HCT116 (cell line): Measurements from ENCODE around the gene NEUROD1. TPM values are rescaled to one million over a fixed set of nuclear protein-coding genes. Genes with fewer than 3 reads are reported as not detected.

ENCODE experiments used
- ATAC-seq: fragments of 200-7000 bp; cut with Tn5 transposase; 2 replicates; pipeline ENCODE4 v1.9.1; 2020; ENCODE audit warnings: mild to moderate bottlenecking, moderate library complexity
- BruUV-seq: library from RNA; stranded (reverse); fragments of 400-500 nt; replicated peaks from 2 replicates; lab custom pipeline; 2021; lab: Mats Ljungman, UMichigan
- CTCF ChIA-PET: fragments of 300-600 bp; sonication (Branson Sonifier 250); formaldehyde crosslinking; loops from one replicate; lab custom pipeline; 2021; ENCODE audit warnings: antibody characterized with exemption; lab: Charles Lee
- POLR2A ChIA-PET: fragments of 300-600, 350-600 bp; sonication (Branson Sonifier 250); formaldehyde crosslinking; loops from one replicate; lab custom pipeline; 2021; ENCODE audit warnings: antibody characterized with exemption; lab: Charles Lee
- RAD21 ChIA-PET, 2 experiments: fragments of 300-600 bp; sonication (Branson Sonifier 250); formaldehyde crosslinking; loops; one replicate each; lab custom pipeline; 2023; ENCODE audit warnings: low total read pairs in 2 of 2; ENCODE audit not compliant: uncharacterized antibody in 2 of 2, unreplicated experiment in 2 of 2, low non-redundant PET in 1 of 2; lab: Charles Lee
- DNase-seq: peaks from one replicate; pipeline ENCODE4 v3.0.0-alpha.2; 2010; ENCODE audit warnings: low read depth, low spot score
- H2AFZ ChIP-seq: fragments of 200-600 bp; shearing (Covaris generic), sonication (generic); 2 replicates; pipeline ENCODE4 v1.6.1; 2017; ENCODE audit warnings: low read depth, mixed run types, mixed read lengths, antibody characterized with exemption, low read length; ENCODE audit not compliant: poor library complexity, severe bottlenecking
- H3K27ac ChIP-seq: 2 replicates; pipeline ENCODE4 v1.5.1; 2012; ENCODE audit warnings: low read depth, low read length
- H3K27me3 ChIP-seq: fragments of 200-600 bp; sonication (generic); 2 replicates; pipeline ENCODE4 v1.6.1; 2016; ENCODE audit warnings: mixed run types, low read length, mixed read lengths; ENCODE audit not compliant: insufficient read depth
- H3K36me3 ChIP-seq, 2 experiments: fragments of 200-500 bp in 1 of 2; fragments of 200-600 bp in 1 of 2; sonication (Bioruptor generic) in 1 of 2; sonication (generic) in 1 of 2; 2 replicates each; pipeline versions ENCODE4 v1.5.1 to v1.6.1; 2014 to 2016; ENCODE audit warnings: low read length in 2 of 2, inconsistent platforms in 1 of 2, mixed read lengths in 1 of 2, mixed run types in 1 of 2; ENCODE audit not compliant: insufficient read depth in 2 of 2, control insufficient read depth in 1 of 2
- H3K4me1 ChIP-seq, 2 experiments: fragments of 200-600 bp in 1 of 2; sonication (generic) in 1 of 2; 2 replicates each; pipeline versions ENCODE4 v1.5.1 to v1.6.1; 2012 to 2017; ENCODE audit warnings: low read length in 2 of 2, inconsistent platforms in 1 of 2, mild to moderate bottlenecking in 1 of 2, mixed read lengths in 1 of 2, mixed run types in 1 of 2, moderate library complexity in 1 of 2; ENCODE audit not compliant: insufficient read depth in 2 of 2, control insufficient read depth in 1 of 2
- H3K4me2 ChIP-seq: fragments of 200-600 bp; sonication (generic); 2 replicates; pipeline ENCODE4 v1.6.1; 2017; ENCODE audit warnings: mixed run types, low read length, mixed read lengths
- H3K4me3 ChIP-seq, 2 experiments: fragments of 200-600 bp in 1 of 2; sonication (generic) in 1 of 2; replicated peaks in 1 of 2; 2 replicates each; pipeline ENCODE4 v1.5.1; 2011 to 2016; ENCODE audit warnings: low read length in 2 of 2, control low read depth in 1 of 2, low read depth in 1 of 2, mild to moderate bottlenecking in 1 of 2, mixed read lengths in 1 of 2, mixed run types in 1 of 2
- H3K79me2 ChIP-seq: fragments of 200-600 bp; sonication (generic); 2 replicates; pipeline ENCODE4 v1.6.1; 2017; ENCODE audit warnings: mild to moderate bottlenecking, mixed run types, low read length, moderate library complexity, mixed read lengths; ENCODE audit not compliant: insufficient read depth
- H3K9ac ChIP-seq: fragments of 200-600 bp; sonication (generic); 2 replicates; pipeline ENCODE4 v1.6.1; 2016; ENCODE audit warnings: low read length, mixed read lengths
- H3K9me2 ChIP-seq: fragments of 200-600 bp; sonication (generic), shearing (Covaris generic); 2 replicates; pipeline ENCODE4 v1.6.1; 2017; ENCODE audit warnings: mixed run types, mild to moderate bottlenecking, moderate library complexity; ENCODE audit not compliant: insufficient read depth
- H3K9me3 ChIP-seq, 2 experiments: fragments of 200-500 bp in 1 of 2; fragments of 200-600 bp in 1 of 2; sonication (Bioruptor generic) in 1 of 2; sonication (generic) in 1 of 2; 2 replicates each; pipeline ENCODE4 v1.6.1; 2014 to 2017; ENCODE audit warnings: low read length in 2 of 2, mixed read lengths in 2 of 2, inconsistent platforms in 1 of 2, low read depth in 1 of 2, mild to moderate bottlenecking in 1 of 2, mixed run types in 1 of 2, moderate library complexity in 1 of 2; ENCODE audit not compliant: control insufficient read depth in 1 of 2, insufficient read depth in 1 of 2
- H4K20me1 ChIP-seq: fragments of 200-600 bp; sonication (generic), shearing (Covaris generic); 2 replicates; pipeline ENCODE4 v1.6.1; 2017; ENCODE audit warnings: mixed run types, mild to moderate bottlenecking, moderate library complexity; ENCODE audit not compliant: insufficient read depth
- CBX3 ChIP-seq: IDR thresholded peaks from 2 replicates; pipeline ENCODE4 v1.6.1; 2012; ENCODE audit warnings: low read depth
- CEBPB ChIP-seq: IDR thresholded peaks from 2 replicates; pipeline ENCODE4 v1.6.1; 2012; ENCODE audit warnings: low read depth
- EGR1 ChIP-seq: IDR thresholded peaks from 2 replicates; pipeline ENCODE4 v1.6.1; 2012; ENCODE audit warnings: low read depth
- ELF1 ChIP-seq: IDR thresholded peaks from 2 replicates; pipeline ENCODE4 v1.6.1; 2012; ENCODE audit warnings: low read depth, borderline replicate concordance
- EZH2phosphoT487 ChIP-seq: fragments of 200-600 bp; IDR thresholded peaks from 2 replicates; pipeline ENCODE4 v1.6.1; 2018; ENCODE audit warnings: antibody characterized with exemption, borderline replicate concordance
- FOSL1 ChIP-seq: IDR thresholded peaks from 2 replicates; pipeline ENCODE4 v1.6.1; 2012; ENCODE audit warnings: low read depth
- JUND ChIP-seq: IDR thresholded peaks from 2 replicates; pipeline ENCODE4 v1.6.1; 2012
- POLR2A ChIP-seq: IDR thresholded peaks from 2 replicates; pipeline ENCODE4 v1.7.0; 2011; ENCODE audit warnings: borderline replicate concordance; ENCODE audit not compliant: insufficient read depth, insufficient read length; ENCODE audit errors: extremely low read depth
- POLR2AphosphoS5 ChIP-seq: IDR thresholded peaks from 2 replicates; pipeline ENCODE4 v1.6.1; 2011; ENCODE audit warnings: mild to moderate bottlenecking, low read depth, low read length, moderate library complexity
- RAD21 ChIP-seq: IDR thresholded peaks from 2 replicates; pipeline ENCODE4 v1.6.1; 2012; ENCODE audit warnings: low read depth, mild to moderate bottlenecking
- SP1 ChIP-seq: IDR thresholded peaks from 2 replicates; pipeline ENCODE4 v1.6.1; 2012; ENCODE audit warnings: low read depth
- SRF ChIP-seq: IDR thresholded peaks from 2 replicates; pipeline ENCODE4 v1.6.1; 2012; ENCODE audit warnings: low read depth
- TCF7L2 ChIP-seq: IDR thresholded peaks from 2 replicates; pipeline ENCODE4 v1.7.0; 2011; ENCODE audit warnings: borderline replicate concordance, inconsistent platforms; ENCODE audit not compliant: insufficient read depth, insufficient read length; ENCODE audit errors: extremely low read depth
- YY1 ChIP-seq: IDR thresholded peaks from 2 replicates; pipeline ENCODE4 v1.6.1; 2011; ENCODE audit warnings: low read length, low read depth, moderate library complexity, mild to moderate bottlenecking; ENCODE audit not compliant: insufficient replicate concordance; ENCODE audit errors: extremely low read depth
- ZFX ChIP-seq: fragments of 450-650 bp; IDR thresholded peaks from 2 replicates; pipeline ENCODE4 v1.6.1; 2017
- ZNF274 ChIP-seq: fragments of 200-500 bp; sonication (Bioruptor generic); IDR thresholded peaks from 2 replicates; pipeline ENCODE4 v1.6.1; 2014; ENCODE audit warnings: mild to moderate bottlenecking, low read depth, low read length, inconsistent platforms
- intact Hi-C: fragments of 100-400 bp; cut with micrococcal nuclease; formaldehyde crosslinking; loops from 2 replicates; pipeline ENCODE4 v1.10.0; 2022
- total RNA-seq: library from RNA; stranded (reverse); gene quantifications from one replicate; pipeline ENCODE4 v1.2.1, GENCODE V29; 2021; ENCODE audit not compliant: unreplicated experiment
- TF ChIP-seq, protein P1 (sequence below), 3 experiments: fragments of 200-600 bp in 1 of 3; sonication (generic) in 1 of 3; IDR thresholded peaks in 2 of 3; conservative IDR thresholded peaks in 1 of 3; 2 replicates each; pipeline ENCODE4 v1.5.1; 2012 to 2017; ENCODE audit warnings: low read depth in 2 of 3, low read length in 2 of 3, antibody characterized with exemption in 1 of 3, borderline replicate concordance in 1 of 3, control low read depth in 1 of 3, mild to moderate bottlenecking in 1 of 3, mixed read lengths in 1 of 3, mixed run types in 1 of 3, moderate library complexity in 1 of 3; ENCODE audit not compliant: insufficient read depth in 1 of 3
- TF ChIP-seq, protein P2 (sequence below): IDR thresholded peaks from 2 replicates; pipeline ENCODE4 v1.6.1; 2011; ENCODE audit warnings: mild to moderate bottlenecking, low read length, moderate library complexity; ENCODE audit not compliant: insufficient replicate concordance; ENCODE audit errors: extremely low read depth
- TF ChIP-seq, protein P3 (sequence below): IDR thresholded peaks from 2 replicates; pipeline ENCODE4 v1.6.1; 2012
- TF ChIP-seq, protein P4 (sequence below): IDR thresholded peaks from 2 replicates; pipeline ENCODE4 v1.6.1; 2012; ENCODE audit warnings: low read depth

The NEUROD1 gene
- total RNA-seq, 1 experiment from 2014 or later, result not detected

DNA sequence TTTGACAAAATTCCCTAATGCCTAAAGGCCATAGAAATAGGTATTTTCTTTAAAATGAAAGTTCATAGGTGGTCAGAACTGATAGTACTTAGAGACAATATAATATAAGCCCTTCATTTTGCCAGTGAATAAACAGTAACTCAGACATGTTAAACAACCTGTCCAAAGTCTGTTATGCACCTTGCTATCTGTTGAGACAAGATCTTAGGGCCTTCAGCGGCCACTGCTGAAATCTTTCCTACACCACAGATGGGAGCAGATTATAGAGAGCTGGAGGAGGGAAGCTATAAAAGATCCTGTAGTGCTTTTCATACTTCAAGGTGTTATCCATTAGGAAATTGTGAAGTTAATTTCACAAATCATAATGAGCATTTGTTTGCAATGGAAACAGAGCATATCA, 37.2 kb downstream of the NEUROD1 start:
- H3K9me2 ChIP-seq, result no peaks in the 10 kb centered on the region
- CTCF ChIA-PET, result no interaction called here
- no peaks in the 10 kb centered on the region for H3K79me2 ChIP-seq
- H3K27ac ChIP-seq, result no peak overlapping the region
- intact Hi-C loops, result no loop called here
- no TSS peak for BruUV-seq
- RAD21 ChIA-PET, result no interaction called here
- no peaks in the 10 kb centered on the region for H3K9me3 ChIP-seq
- POLR2A ChIA-PET, result no interaction called here
- H3K4me3 ChIP-seq, result no peak overlapping the region
- H3K9ac ChIP-seq, result no peak overlapping the region
- H4K20me1 ChIP-seq, result no peaks in the 10 kb centered on the region
- no peaks in the 10 kb centered on the region for H3K36me3 ChIP-seq
- no peaks in the 10 kb centered on the region for H3K27me3 ChIP-seq
- TF ChIP-seq, protein P1, sequence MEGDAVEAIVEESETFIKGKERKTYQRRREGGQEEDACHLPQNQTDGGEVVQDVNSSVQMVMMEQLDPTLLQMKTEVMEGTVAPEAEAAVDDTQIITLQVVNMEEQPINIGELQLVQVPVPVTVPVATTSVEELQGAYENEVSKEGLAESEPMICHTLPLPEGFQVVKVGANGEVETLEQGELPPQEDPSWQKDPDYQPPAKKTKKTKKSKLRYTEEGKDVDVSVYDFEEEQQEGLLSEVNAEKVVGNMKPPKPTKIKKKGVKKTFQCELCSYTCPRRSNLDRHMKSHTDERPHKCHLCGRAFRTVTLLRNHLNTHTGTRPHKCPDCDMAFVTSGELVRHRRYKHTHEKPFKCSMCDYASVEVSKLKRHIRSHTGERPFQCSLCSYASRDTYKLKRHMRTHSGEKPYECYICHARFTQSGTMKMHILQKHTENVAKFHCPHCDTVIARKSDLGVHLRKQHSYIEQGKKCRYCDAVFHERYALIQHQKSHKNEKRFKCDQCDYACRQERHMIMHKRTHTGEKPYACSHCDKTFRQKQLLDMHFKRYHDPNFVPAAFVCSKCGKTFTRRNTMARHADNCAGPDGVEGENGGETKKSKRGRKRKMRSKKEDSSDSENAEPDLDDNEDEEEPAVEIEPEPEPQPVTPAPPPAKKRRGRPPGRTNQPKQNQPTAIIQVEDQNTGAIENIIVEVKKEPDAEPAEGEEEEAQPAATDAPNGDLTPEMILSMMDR (IDR thresholded peaks at IDR 0.05 in 2 of 3, conservative IDR thresholded peaks at IDR 0.05 in 1 of 3; ENCODE audit: borderline replicate concordance in 1 of 3, insufficient read depth in 1 of 3, low read depth in 2 of 3, low read length in 2 of 3), result no peak
- TF ChIP-seq EZH2phosphoT487 (no peak), YY1 (no peak), ELF1 (no peak), POLR2A (no peak), CEBPB (no peak), SP1 (no peak), CBX3 (no peak), ZNF274 (no peak), ZFX (no peak), FOSL1 (no peak), EGR1 (no peak), JUND (no peak), TCF7L2 (no peak), POLR2AphosphoS5 (no peak), RAD21 (no peak), SRF (no peak)
- TF ChIP-seq, protein P2, sequence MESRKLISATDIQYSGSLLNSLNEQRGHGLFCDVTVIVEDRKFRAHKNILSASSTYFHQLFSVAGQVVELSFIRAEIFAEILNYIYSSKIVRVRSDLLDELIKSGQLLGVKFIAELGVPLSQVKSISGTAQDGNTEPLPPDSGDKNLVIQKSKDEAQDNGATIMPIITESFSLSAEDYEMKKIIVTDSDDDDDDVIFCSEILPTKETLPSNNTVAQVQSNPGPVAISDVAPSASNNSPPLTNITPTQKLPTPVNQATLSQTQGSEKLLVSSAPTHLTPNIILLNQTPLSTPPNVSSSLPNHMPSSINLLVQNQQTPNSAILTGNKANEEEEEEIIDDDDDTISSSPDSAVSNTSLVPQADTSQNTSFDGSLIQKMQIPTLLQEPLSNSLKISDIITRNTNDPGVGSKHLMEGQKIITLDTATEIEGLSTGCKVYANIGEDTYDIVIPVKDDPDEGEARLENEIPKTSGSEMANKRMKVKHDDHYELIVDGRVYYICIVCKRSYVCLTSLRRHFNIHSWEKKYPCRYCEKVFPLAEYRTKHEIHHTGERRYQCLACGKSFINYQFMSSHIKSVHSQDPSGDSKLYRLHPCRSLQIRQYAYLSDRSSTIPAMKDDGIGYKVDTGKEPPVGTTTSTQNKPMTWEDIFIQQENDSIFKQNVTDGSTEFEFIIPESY, result no peak
- TF ChIP-seq, protein P3, sequence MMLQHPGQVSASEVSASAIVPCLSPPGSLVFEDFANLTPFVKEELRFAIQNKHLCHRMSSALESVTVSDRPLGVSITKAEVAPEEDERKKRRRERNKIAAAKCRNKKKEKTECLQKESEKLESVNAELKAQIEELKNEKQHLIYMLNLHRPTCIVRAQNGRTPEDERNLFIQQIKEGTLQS, result no peak
- TF ChIP-seq, protein P4, sequence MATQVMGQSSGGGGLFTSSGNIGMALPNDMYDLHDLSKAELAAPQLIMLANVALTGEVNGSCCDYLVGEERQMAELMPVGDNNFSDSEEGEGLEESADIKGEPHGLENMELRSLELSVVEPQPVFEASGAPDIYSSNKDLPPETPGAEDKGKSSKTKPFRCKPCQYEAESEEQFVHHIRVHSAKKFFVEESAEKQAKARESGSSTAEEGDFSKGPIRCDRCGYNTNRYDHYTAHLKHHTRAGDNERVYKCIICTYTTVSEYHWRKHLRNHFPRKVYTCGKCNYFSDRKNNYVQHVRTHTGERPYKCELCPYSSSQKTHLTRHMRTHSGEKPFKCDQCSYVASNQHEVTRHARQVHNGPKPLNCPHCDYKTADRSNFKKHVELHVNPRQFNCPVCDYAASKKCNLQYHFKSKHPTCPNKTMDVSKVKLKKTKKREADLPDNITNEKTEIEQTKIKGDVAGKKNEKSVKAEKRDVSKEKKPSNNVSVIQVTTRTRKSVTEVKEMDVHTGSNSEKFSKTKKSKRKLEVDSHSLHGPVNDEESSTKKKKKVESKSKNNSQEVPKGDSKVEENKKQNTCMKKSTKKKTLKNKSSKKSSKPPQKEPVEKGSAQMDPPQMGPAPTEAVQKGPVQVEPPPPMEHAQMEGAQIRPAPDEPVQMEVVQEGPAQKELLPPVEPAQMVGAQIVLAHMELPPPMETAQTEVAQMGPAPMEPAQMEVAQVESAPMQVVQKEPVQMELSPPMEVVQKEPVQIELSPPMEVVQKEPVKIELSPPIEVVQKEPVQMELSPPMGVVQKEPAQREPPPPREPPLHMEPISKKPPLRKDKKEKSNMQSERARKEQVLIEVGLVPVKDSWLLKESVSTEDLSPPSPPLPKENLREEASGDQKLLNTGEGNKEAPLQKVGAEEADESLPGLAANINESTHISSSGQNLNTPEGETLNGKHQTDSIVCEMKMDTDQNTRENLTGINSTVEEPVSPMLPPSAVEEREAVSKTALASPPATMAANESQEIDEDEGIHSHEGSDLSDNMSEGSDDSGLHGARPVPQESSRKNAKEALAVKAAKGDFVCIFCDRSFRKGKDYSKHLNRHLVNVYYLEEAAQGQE, result no peak
- H2AFZ ChIP-seq, result no peak overlapping the region
- H3K4me2 ChIP-seq, result no peak overlapping the region
- no peak for DNase-seq
- ATAC-seq, result no peak
- H3K4me1 ChIP-seq, result no peaks in the 10 kb centered on the region
